LHCN-M2 (cell line): Measurements from ENCODE around the gene NUDCD3. TPM values are rescaled to one million over a fixed set of nuclear protein-coding genes. Genes with fewer than 3 reads are reported as not detected.

ENCODE experiments used
- DNase-seq: peaks from one replicate; pipeline ENCODE4 v3.0.0-alpha.2; 2012; ENCODE audit warnings: low read depth
- polyA plus RNA-seq: library from polyadenylated mRNA; unstranded; fragments of >200 nt; gene quantifications from one replicate; pipeline ENCODE4 v1.2.1, GENCODE V29; 2012; ENCODE audit warnings: missing spikeins
- total RNA-seq: library from RNA; depleted of rRNA; stranded (reverse); fragments of >200 nt; gene quantifications from 2 replicates; pipeline ENCODE4 v1.2.3, GENCODE V29; 2014; rRNA removed

The NUDCD3 gene
- 78.4 and 79.7 TPM in 2 replicates for total RNA-seq
- polyA plus RNA-seq = 104 TPM

- peak; percentile 87 for DNase-seq
Measured at GRCh38 chr7:44490351-44491200, at the start of gene NUDCD3. Gene NUDCD3, minus strand, starts transcription at chr7:44490658. Its CDS starts 58 bp downstream, at chr7:44490600.

GRCh38 chr7:44539669-44540506 lies 49.4 kb upstream of the NUDCD3 start:
- DNase-seq = no peak

GRCh38 chr7:44538798-44539668 lies 48.6 kb upstream of the NUDCD3 start:
- no peak for DNase-seq

- no peak for DNase-seq
Measured at GRCh38 chr7:44538093-44538797, 47.8 kb upstream of the NUDCD3 start.

- DNase-seq = no peak
Measured at GRCh38 chr7:44537442-44537841, 47.0 kb upstream of the NUDCD3 start.

- DNase-seq = no peak
Measured at GRCh38 chr7:44536090-44536489, 45.6 kb upstream of the NUDCD3 start.

- no peak for DNase-seq
Measured at GRCh38 chr7:44535348-44536064, 45.0 kb upstream of the NUDCD3 start.

GRCh38 chr7:44534501-44534900 lies 44.0 kb upstream of the NUDCD3 start:
- peak; percentile 38 for DNase-seq

- no peak for DNase-seq
Measured at GRCh38 chr7:44534087-44534486, 43.6 kb upstream of the NUDCD3 start.

GRCh38 chr7:44533301-44534055 lies 43.0 kb upstream of the NUDCD3 start:
- DNase-seq = no peak

- DNase-seq = no peak
Measured at GRCh38 chr7:44531421-44532380, 41.2 kb upstream of the NUDCD3 start.

- DNase-seq = no peak
Measured at GRCh38 chr7:44530990-44531389, 40.5 kb upstream of the NUDCD3 start.

- DNase-seq = no peak
Measured at GRCh38 chr7:44524811-44525388, 34.4 kb upstream of the NUDCD3 start.

- no peak for DNase-seq
Measured at GRCh38 chr7:44522315-44522714, 31.9 kb upstream of the NUDCD3 start.

- DNase-seq = no peak
Measured at GRCh38 chr7:44521347-44522095, 31.1 kb upstream of the NUDCD3 start.

GRCh38 chr7:44520574-44520973 lies 30.1 kb upstream of the NUDCD3 start:
- DNase-seq = no peak

GRCh38 chr7:44519546-44519945 lies 29.1 kb upstream of the NUDCD3 start:
- DNase-seq = no peak
